Sigmoid colon (tissue), 4 donors: Measurements from ENCODE around the gene C11orf16.
"Not testable (repeated sequence)": the region's sequence is repeated elsewhere in the genome, so short reads cannot be mapped to it uniquely, and the experiment has no call there.

Source experiments
- CTCF ChIP-seq, 4 experiments: fragments of 450-650 bp in 3 of 4; fragments of 200-600 bp in 1 of 4; IDR thresholded peaks; one replicate each; pipeline ENCODE4 v1.5.1; 2016 to 2019; ENCODE audit warnings: antibody characterized with exemption in 4 of 4, mild to moderate bottlenecking in 3 of 4, moderate library complexity in 2 of 4
- POLR2A ChIP-seq, 2 donors: fragments of 450-650 bp; IDR thresholded peaks; one replicate each; pipeline ENCODE4 v1.6.1; 2016; ENCODE audit warnings: antibody characterized with exemption in 2 of 2, mild to moderate bottlenecking in 2 of 2, moderate library complexity in 2 of 2
- POLR2AphosphoS5 ChIP-seq, 4 donors: sonication (generic); formaldehyde crosslinking; IDR thresholded peaks; one replicate each; pipeline ENCODE4 v1.6.1; 2017; ENCODE audit warnings: antibody characterized with exemption in 4 of 4

- TF ChIP-seq CTCF, POLR2A, POLR2AphosphoS5 (IDR thresholded peaks at IDR 0.05): not testable (repeated sequence)
Measured at GRCh38 chr11:8935789-8936188, 3.0 kb upstream of the C11orf16 start.
